Neural cell (in vitro differentiated cells): ENCODE data around the gene CLCNKB. TPM values are rescaled to one million over a fixed set of nuclear protein-coding genes. Genes with fewer than 3 reads are reported as not detected.

Experiments
- H2AFZ ChIP-seq: fragments of 200-600, 300-800 bp; sonication (generic), shearing (Covaris generic); 2 replicates; pipeline ENCODE4 v1.6.0; 2014; ENCODE audit warnings: low read depth, mild to moderate bottlenecking, antibody characterized with exemption, low read length, moderate library complexity
- H3F3A ChIP-seq: fragments of 200-600 bp; shearing (Covaris generic); 2 replicates; pipeline ENCODE4 v1.6.1; 2016; ENCODE audit warnings: mild to moderate bottlenecking, moderate library complexity, mixed read lengths, antibody characterized with exemption, low read length; ENCODE audit not compliant: insufficient read depth, poor library complexity, severe bottlenecking
- H3K27ac ChIP-seq: fragments of 200-600, 300-800 bp; sonication (generic), shearing (Covaris generic); 2 replicates; pipeline ENCODE4 v1.5.1; 2014; ENCODE audit warnings: mild to moderate bottlenecking, low read length, moderate library complexity
- H3K27me3 ChIP-seq: fragments of 300-800, 200-600 bp; sonication (generic), shearing (Covaris generic); 2 replicates; pipeline ENCODE4 v1.6.0; 2014; ENCODE audit warnings: mild to moderate bottlenecking, low read depth, low read length, moderate library complexity; ENCODE audit not compliant: insufficient read depth
- H3K36me3 ChIP-seq: fragments of 300-800, 200-600 bp; sonication (generic), shearing (Covaris generic); 2 replicates; pipeline ENCODE4 v1.5.1; 2014; ENCODE audit warnings: mild to moderate bottlenecking, antibody characterized with exemption, low read length, moderate library complexity; ENCODE audit not compliant: insufficient read depth
- H3K4me2 ChIP-seq: fragments of 300-800, 200-600 bp; sonication (generic), shearing (Covaris generic); 2 replicates; pipeline ENCODE4 v1.6.0; 2014; ENCODE audit warnings: mild to moderate bottlenecking, low read length
- H3K4me3 ChIP-seq: fragments of 300-800, 200-600 bp; sonication (generic), shearing (Covaris generic); 2 replicates; pipeline ENCODE4 v1.5.1; 2014; ENCODE audit warnings: mild to moderate bottlenecking, low read length, moderate library complexity
- H3K79me2 ChIP-seq: fragments of 200-600 bp; shearing (Covaris generic); replicated peaks from 2 replicates; pipeline ENCODE4 v1.6.0; 2014; ENCODE audit warnings: mild to moderate bottlenecking, low read length, moderate library complexity; ENCODE audit not compliant: insufficient read depth
- H3K9ac ChIP-seq: fragments of 300-800, 200-600 bp; sonication (generic), shearing (Covaris generic); 2 replicates; pipeline ENCODE4 v1.6.1; 2016; ENCODE audit warnings: mild to moderate bottlenecking, low read length, mixed read lengths
- H3K9me2 ChIP-seq: fragments of 200-600 bp; shearing (Covaris generic); 2 replicates; pipeline ENCODE4 v1.6.1; 2016; ENCODE audit warnings: mild to moderate bottlenecking, low read length, mixed read lengths; ENCODE audit not compliant: insufficient read depth
- H3K9me3 ChIP-seq: fragments of 200-600, 300-800 bp; sonication (generic), shearing (Covaris generic); 2 replicates; pipeline ENCODE4 v1.6.1; 2016; ENCODE audit warnings: mild to moderate bottlenecking, mixed run types, low read length, moderate library complexity, mixed read lengths
- H4K20me1 ChIP-seq: fragments of 200-600 bp; shearing (Covaris generic); 2 replicates; pipeline ENCODE4 v1.6.1; 2016; ENCODE audit warnings: mild to moderate bottlenecking, mixed run types; ENCODE audit not compliant: insufficient read depth
- EP300 ChIP-seq: fragments of 450-650 bp; conservative IDR thresholded peaks from 2 replicates; pipeline ENCODE4 v1.6.1; 2014; ENCODE audit warnings: antibody characterized with exemption, mild to moderate bottlenecking, moderate library complexity; ENCODE audit not compliant: poor library complexity, severe bottlenecking
- EZH2 ChIP-seq: fragments of 200-600, 300-800 bp; shearing (Covaris generic), sonication (generic); IDR thresholded peaks from 2 replicates; pipeline ENCODE4 v1.6.1; 2014; ENCODE audit warnings: antibody characterized with exemption, low read length, borderline replicate concordance, mild to moderate bottlenecking; ENCODE audit not compliant: insufficient read depth, poor library complexity, severe bottlenecking
- MXI1 ChIP-seq: fragments of 450-650 bp; conservative IDR thresholded peaks from 2 replicates; pipeline ENCODE4 v1.6.1; 2014; ENCODE audit warnings: antibody characterized with exemption, mild to moderate bottlenecking; ENCODE audit not compliant: poor library complexity, severe bottlenecking
- POLR2AphosphoS5 ChIP-seq: IDR thresholded peaks from 2 replicates; pipeline ENCODE4 v1.6.1; 2012
- RAD21 ChIP-seq: fragments of 450-650 bp; conservative IDR thresholded peaks from 2 replicates; pipeline ENCODE4 v1.6.1; 2014; ENCODE audit warnings: antibody characterized with exemption, mild to moderate bottlenecking, moderate library complexity
- REST ChIP-seq: IDR thresholded peaks from 2 replicates; pipeline ENCODE4 v1.6.1; 2012; ENCODE audit warnings: borderline replicate concordance
- SMC3 ChIP-seq: fragments of 450-650 bp; conservative IDR thresholded peaks from 2 replicates; pipeline ENCODE4 v1.6.1; 2014; ENCODE audit warnings: antibody characterized with exemption, mild to moderate bottlenecking, moderate library complexity; ENCODE audit not compliant: poor library complexity
- TAF1 ChIP-seq: IDR thresholded peaks from 2 replicates; pipeline ENCODE4 v1.6.1; 2012; ENCODE audit warnings: low read depth
- polyA plus RNA-seq: library from polyadenylated mRNA; depleted of rRNA; stranded (reverse); fragments of >200 nt; gene quantifications from 2 replicates; pipeline ENCODE4 v1.2.3, GENCODE V29; 2014
- TF ChIP-seq, protein P1 (sequence below): fragments of 450-650 bp; IDR thresholded peaks from 2 replicates; pipeline ENCODE4 v1.5.1; 2014; ENCODE audit warnings: antibody characterized with exemption, mild to moderate bottlenecking, moderate library complexity; ENCODE audit not compliant: poor library complexity, severe bottlenecking

Gene CLCNKB
- polyA plus RNA-seq, 1 donor from 2014 or later, result not detected

- H3K9me3 ChIP-seq, result no peaks in the 10 kb centered on the region
- H2AFZ ChIP-seq, result no peak overlapping the region
- H3K27me3 ChIP-seq, result no peaks in the 10 kb centered on the region
- no peaks in the 10 kb centered on the region for H3K9me2 ChIP-seq
- H3K9ac ChIP-seq, result no peak overlapping the region
- no peak overlapping the region for H3K4me2 ChIP-seq
- no peak overlapping the region for H3K4me3 ChIP-seq
- no peaks in the 10 kb centered on the region for H3K79me2 ChIP-seq
- H3K27ac ChIP-seq, result no peak overlapping the region
- no peaks in the 10 kb centered on the region for H3K36me3 ChIP-seq
- H4K20me1 ChIP-seq, result no peaks in the 10 kb centered on the region
- no peaks in the 10 kb centered on the region for H3F3A ChIP-seq
- TF ChIP-seq MXI1, result no peak
Observed at GRCh38 chr1:16099412-16099811, 55.8 kb downstream of the CLCNKB start.

DNA sequence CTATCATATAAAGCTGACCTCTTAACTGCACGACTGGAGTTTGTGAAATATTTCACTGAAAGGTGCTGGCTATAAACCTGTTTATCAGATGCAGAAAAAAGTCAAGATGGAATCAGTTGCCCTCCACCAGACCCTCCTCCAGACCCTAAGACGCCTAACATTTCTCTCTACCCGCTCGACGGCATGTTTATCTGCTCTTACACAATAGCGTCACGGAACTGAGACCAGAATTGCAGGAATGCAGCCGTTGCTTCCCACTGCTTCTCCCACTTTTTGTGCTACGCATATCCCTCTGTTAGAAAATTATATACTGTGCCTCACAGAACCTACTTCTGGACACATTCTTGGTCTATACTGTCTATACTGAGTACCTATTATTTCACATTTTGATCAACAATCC, 58.0 kb downstream of the CLCNKB start:
- TF ChIP-seq REST (no peak), EZH2 (no peak), EP300 (no peak), MXI1 (no peak), POLR2AphosphoS5 (no peak), TAF1 (no peak), RAD21 (no peak), SMC3 (no peak)
- TF ChIP-seq, protein P1, sequence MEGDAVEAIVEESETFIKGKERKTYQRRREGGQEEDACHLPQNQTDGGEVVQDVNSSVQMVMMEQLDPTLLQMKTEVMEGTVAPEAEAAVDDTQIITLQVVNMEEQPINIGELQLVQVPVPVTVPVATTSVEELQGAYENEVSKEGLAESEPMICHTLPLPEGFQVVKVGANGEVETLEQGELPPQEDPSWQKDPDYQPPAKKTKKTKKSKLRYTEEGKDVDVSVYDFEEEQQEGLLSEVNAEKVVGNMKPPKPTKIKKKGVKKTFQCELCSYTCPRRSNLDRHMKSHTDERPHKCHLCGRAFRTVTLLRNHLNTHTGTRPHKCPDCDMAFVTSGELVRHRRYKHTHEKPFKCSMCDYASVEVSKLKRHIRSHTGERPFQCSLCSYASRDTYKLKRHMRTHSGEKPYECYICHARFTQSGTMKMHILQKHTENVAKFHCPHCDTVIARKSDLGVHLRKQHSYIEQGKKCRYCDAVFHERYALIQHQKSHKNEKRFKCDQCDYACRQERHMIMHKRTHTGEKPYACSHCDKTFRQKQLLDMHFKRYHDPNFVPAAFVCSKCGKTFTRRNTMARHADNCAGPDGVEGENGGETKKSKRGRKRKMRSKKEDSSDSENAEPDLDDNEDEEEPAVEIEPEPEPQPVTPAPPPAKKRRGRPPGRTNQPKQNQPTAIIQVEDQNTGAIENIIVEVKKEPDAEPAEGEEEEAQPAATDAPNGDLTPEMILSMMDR, result no peak
- no peak overlapping the region for H2AFZ ChIP-seq
- no peak overlapping the region for H3K4me2 ChIP-seq
- no peaks in the 10 kb centered on the region for H3K9me3 ChIP-seq
- no peaks in the 10 kb centered on the region for H3K27me3 ChIP-seq
- H3K36me3 ChIP-seq, result no peaks in the 10 kb centered on the region
- no peak overlapping the region for H3K27ac ChIP-seq
- no peaks in the 10 kb centered on the region for H3K9me2 ChIP-seq
- no peak overlapping the region for H3K4me3 ChIP-seq
- H4K20me1 ChIP-seq, result no peaks in the 10 kb centered on the region
- H3K9ac ChIP-seq, result no peak overlapping the region
- H3K79me2 ChIP-seq, result no peaks in the 10 kb centered on the region
- H3F3A ChIP-seq, result no peaks in the 10 kb centered on the region

Other genes with a start within 250 kb of the CLCNKB start
- 3.9 and 6.1 TPM in 2 replicates for gene UQCRHL, start 236.1 kb upstream of the CLCNKB start, polyA plus RNA-seq
- gene SPEN, start 196.1 kb upstream of the CLCNKB start, polyA plus RNA-seq, result 7.1 and 11.3 TPM in 2 replicates
- 114 and 137 TPM in 2 replicates for gene ZBTB17, start 67.7 kb upstream of the CLCNKB start, polyA plus RNA-seq
- gene SRARP, start 39.5 kb upstream of the CLCNKB start, polyA plus RNA-seq, result not detected in 2 replicates
- 0.10 TPM in 1 of 2 replicates, not detected in the other for gene HSPB7, start 25.7 kb upstream of the CLCNKB start, polyA plus RNA-seq
- gene CLCNKA, start 21.7 kb upstream of the CLCNKB start, polyA plus RNA-seq, result not detected in 2 replicates
- gene FAM131C, start 29.9 kb downstream of the CLCNKB start, polyA plus RNA-seq, result 0.84 and 0.97 TPM in 2 replicates
- gene EPHA2, start 112.3 kb downstream of the CLCNKB start, polyA plus RNA-seq, result 0.63 and 0.66 TPM in 2 replicates
- gene ARHGEF19, start 168.9 kb downstream of the CLCNKB start, polyA plus RNA-seq, result 0.93 and 2.1 TPM in 2 replicates
- 5.7 and 8.2 TPM in 2 replicates for gene CPLANE2, start 193.4 kb downstream of the CLCNKB start, polyA plus RNA-seq